DND-41 (cell line): ENCODE data around the gene ITPR1.

Experiments used
- EZH2 ChIP-seq: IDR thresholded peaks from 3 replicates; pipeline ENCODE4 v1.6.1; 2012; ENCODE audit warnings: borderline replicate concordance, low read depth, mild to moderate bottlenecking, moderate library complexity, low read length, inconsistent platforms; ENCODE audit not compliant: severe bottlenecking
- TF ChIP-seq, protein P1 (sequence below): IDR thresholded peaks from 2 replicates; pipeline ENCODE4 v1.5.1; 2012; ENCODE audit warnings: borderline replicate concordance, low read length, moderate library complexity, mild to moderate bottlenecking; ENCODE audit not compliant: poor library complexity, severe bottlenecking; ENCODE audit errors: extremely low read depth

GRCh38 chr3:4895838-4896237 is 402.7 kb downstream of the ITPR1 start:
- TF ChIP-seq, protein P1, sequence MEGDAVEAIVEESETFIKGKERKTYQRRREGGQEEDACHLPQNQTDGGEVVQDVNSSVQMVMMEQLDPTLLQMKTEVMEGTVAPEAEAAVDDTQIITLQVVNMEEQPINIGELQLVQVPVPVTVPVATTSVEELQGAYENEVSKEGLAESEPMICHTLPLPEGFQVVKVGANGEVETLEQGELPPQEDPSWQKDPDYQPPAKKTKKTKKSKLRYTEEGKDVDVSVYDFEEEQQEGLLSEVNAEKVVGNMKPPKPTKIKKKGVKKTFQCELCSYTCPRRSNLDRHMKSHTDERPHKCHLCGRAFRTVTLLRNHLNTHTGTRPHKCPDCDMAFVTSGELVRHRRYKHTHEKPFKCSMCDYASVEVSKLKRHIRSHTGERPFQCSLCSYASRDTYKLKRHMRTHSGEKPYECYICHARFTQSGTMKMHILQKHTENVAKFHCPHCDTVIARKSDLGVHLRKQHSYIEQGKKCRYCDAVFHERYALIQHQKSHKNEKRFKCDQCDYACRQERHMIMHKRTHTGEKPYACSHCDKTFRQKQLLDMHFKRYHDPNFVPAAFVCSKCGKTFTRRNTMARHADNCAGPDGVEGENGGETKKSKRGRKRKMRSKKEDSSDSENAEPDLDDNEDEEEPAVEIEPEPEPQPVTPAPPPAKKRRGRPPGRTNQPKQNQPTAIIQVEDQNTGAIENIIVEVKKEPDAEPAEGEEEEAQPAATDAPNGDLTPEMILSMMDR, result no peak
- no peak for TF ChIP-seq EZH2
